ENCODE results near the gene FAM168A.
A peak's percentile ranks its signal among the peaks of the same experiment; 100 is the strongest.

FAM168A gene

GRCh38 chr11:73379189-73379880 lies 218.6 kb downstream of the FAM168A start:
- TF ChIP-seq MYC (IDR thresholded peaks at IDR 0.05; ENCODE audit: low read depth, low read length) (no peak), POLR2A (IDR thresholded peaks at IDR 0.05; ENCODE audit: extremely low read depth, insufficient read length) (no peak), MAX (IDR thresholded peaks at IDR 0.05; ENCODE audit: low read depth, low read length) (no peak)
- no peak for DNase-seq (ENCODE audit: low read depth)
- H3K4me3 ChIP-seq (ENCODE audit: low read depth, low read length), result no peak overlapping the region

GRCh38 chr11:73376803-73377629 lies 220.9 kb downstream of the FAM168A start:
- peak; percentile 92 for DNase-seq (ENCODE audit: low read depth)
- peak; percentile 88 for TF ChIP-seq MYC (IDR thresholded peaks at IDR 0.05; ENCODE audit: low read depth, low read length)
- TF ChIP-seq MAX (IDR thresholded peaks at IDR 0.05; ENCODE audit: low read depth, low read length), result peak; percentile 84
- peak; percentile 67 for TF ChIP-seq POLR2A (IDR thresholded peaks at IDR 0.05; ENCODE audit: extremely low read depth, insufficient read length)
- no peak for TF ChIP-seq CTCF (IDR thresholded peaks at IDR 0.05; ENCODE audit: low read depth, low read length)
- H3K4me3 ChIP-seq (ENCODE audit: low read depth, low read length), result peak overlapping the region; percentile 82

GRCh38 chr11:73376160-73376802 lies 221.6 kb downstream of the FAM168A start, which contains the start of gene RELT:
RELT (plus strand) TSS chr11:73376399; CDS start chr11:73389137, 12,738 bp downstream.
- DNase-seq (ENCODE audit: low read depth), result peak; percentile 94
- TF ChIP-seq MAX (IDR thresholded peaks at IDR 0.05; ENCODE audit: low read depth, low read length) (peak; percentile 20; the same call in 1 of the 2 replicates), POLR2A (IDR thresholded peaks at IDR 0.05; ENCODE audit: extremely low read depth, insufficient read length) (peak; percentile 93), CTCF (IDR thresholded peaks at IDR 0.05; ENCODE audit: low read depth, low read length) (peak; percentile 83), MYC (IDR thresholded peaks at IDR 0.05; ENCODE audit: low read depth, low read length) (peak; percentile 39; the same call in 1 of the 2 replicates)
- H3K4me3 ChIP-seq (ENCODE audit: low read depth, low read length), result peak within 1 kb of the TSS; percentile 82

- H3K4me3 ChIP-seq (ENCODE audit: low read depth, low read length), result peak overlapping the region; percentile 35
- TF ChIP-seq CTCF (IDR thresholded peaks at IDR 0.05; ENCODE audit: low read depth, low read length), result no peak
- TF ChIP-seq MYC (IDR thresholded peaks at IDR 0.05; ENCODE audit: low read depth, low read length), result no peak
- no peak for TF ChIP-seq MAX (IDR thresholded peaks at IDR 0.05; ENCODE audit: low read depth, low read length)
- no peak for TF ChIP-seq POLR2A (IDR thresholded peaks at IDR 0.05; ENCODE audit: extremely low read depth, insufficient read length)
Observed at GRCh38 chr11:73375830-73376159, 222.1 kb downstream of the FAM168A start.

GRCh38 chr11:73374151-73374550 lies 223.8 kb downstream of the FAM168A start:
- no peak overlapping the region for H3K4me3 ChIP-seq (ENCODE audit: low read depth, low read length)
- no peak for TF ChIP-seq MYC (IDR thresholded peaks at IDR 0.05; ENCODE audit: low read depth, low read length)
- no peak for TF ChIP-seq POLR2A (IDR thresholded peaks at IDR 0.05; ENCODE audit: extremely low read depth, insufficient read length)
- TF ChIP-seq CTCF (IDR thresholded peaks at IDR 0.05; ENCODE audit: low read depth, low read length), result no peak
- TF ChIP-seq MAX (IDR thresholded peaks at IDR 0.05; ENCODE audit: low read depth, low read length), result no peak
- no peak for DNase-seq (ENCODE audit: low read depth)

More at GRCh38 chr11:73375830-73376159, 222.1 kb downstream of the FAM168A start:
- DNase-seq (ENCODE audit: low read depth), result no peak
